B cell (primary cell): ENCODE results near the gene TEDC1. TPM values are rescaled to one million over a fixed set of nuclear protein-coding genes. Genes with fewer than 3 reads are reported as not detected.
"Not testable (repeated sequence)": the region's sequence is repeated elsewhere in the genome, so short reads cannot be mapped to it uniquely, and the experiment has no call there.

Experiments
- ATAC-seq: fragments of 200-7000 bp; cut with Tn5 transposase; one replicate; pipeline ENCODE4 v1.10.0; 2021; ENCODE audit warnings: low read depth, mild to moderate bottlenecking, moderate number of reproducible peaks, moderate library complexity
- CTCF ChIA-PET: fragments of 350-600 bp; sonication (Branson Sonifier 250); formaldehyde crosslinking; loops from one replicate; lab custom pipeline; 2021; ENCODE audit warnings: antibody characterized with exemption, inconsistent platforms; lab: Charles Lee
- POLR2A ChIA-PET: fragments of 350-600 bp; sonication (Branson Sonifier 250); formaldehyde crosslinking; loops from one replicate; lab custom pipeline; 2021; ENCODE audit warnings: antibody characterized with exemption; lab: Charles Lee
- DNase-seq: peaks from one replicate; pipeline ENCODE4 v3.0.0; 2013
- H2AFZ ChIP-seq: 2 replicates; pipeline ENCODE4 v1.6.1; 2012; ENCODE audit warnings: mild to moderate bottlenecking, low read depth, low read length; ENCODE audit not compliant: insufficient read depth, poor library complexity, severe bottlenecking
- H3K27ac ChIP-seq, 2 donors: 1 replicate in 1 of 2; 2 replicates in 1 of 2; pipeline ENCODE4 v1.5.1; 2012 to 2013; ENCODE audit warnings: low read length in 2 of 2, mild to moderate bottlenecking in 2 of 2, moderate library complexity in 1 of 2
- H3K27me3 ChIP-seq, 4 experiments: fragments of 200-600 bp in 1 of 4; sonication (generic) in 1 of 4; replicated peaks in 1 of 4; 1 replicate in 2 of 4; 2 replicates in 2 of 4; pipeline versions ENCODE4 v1.6.1 to v1.7.0; 2013 to 2016; ENCODE audit warnings: low read length in 3 of 4, mild to moderate bottlenecking in 2 of 4, mixed read lengths in 1 of 4, moderate library complexity in 1 of 4; ENCODE audit not compliant: insufficient read depth in 4 of 4, control insufficient read depth in 3 of 4; ENCODE audit errors: control extremely low read depth in 1 of 4
- H3K36me3 ChIP-seq, 2 experiments: replicated peaks in 1 of 2; 1 replicate in 1 of 2; 2 replicates in 1 of 2; pipeline versions ENCODE4 v1.6.1 to v1.7.1; 2013; ENCODE audit warnings: low read length in 1 of 2; ENCODE audit not compliant: insufficient read depth in 2 of 2, control insufficient read depth in 1 of 2; ENCODE audit errors: control extremely low read depth in 1 of 2, extremely low read depth in 1 of 2
- H3K4me1 ChIP-seq, 2 donors: fragments of 200-600 bp in 1 of 2; sonication (generic) in 1 of 2; 1 replicate in 1 of 2; 2 replicates in 1 of 2; pipeline versions ENCODE4 v1.5.1 to v1.6.1; 2013 to 2017; ENCODE audit warnings: low read length in 2 of 2; ENCODE audit not compliant: control insufficient read depth in 2 of 2, insufficient read depth in 2 of 2
- H3K4me2 ChIP-seq: replicated peaks from 2 replicates; pipeline ENCODE3; 2012; ENCODE audit warnings: mild to moderate bottlenecking, low read depth, low read length; ENCODE audit not compliant: poor library complexity, severe bottlenecking
- H3K4me3 ChIP-seq, 5 experiments: fragments of 200-600 bp in 1 of 5; sonication (generic) in 1 of 5; 1 replicate in 3 of 5; 2 replicates in 2 of 5; pipeline versions ENCODE4 v1.5.1 to v1.7.0; 2011 to 2016; ENCODE audit warnings: low read length in 4 of 5, mild to moderate bottlenecking in 4 of 5, low read depth in 2 of 5, control low read depth in 1 of 5, moderate library complexity in 1 of 5; ENCODE audit not compliant: insufficient read depth in 1 of 5; ENCODE audit errors: control extremely low read depth in 1 of 5, extremely low read depth in 1 of 5
- H3K79me2 ChIP-seq: fragments of 200-600 bp; sonication (generic); one replicate; pipeline ENCODE4 v1.6.0; 2016; ENCODE audit warnings: low read length; ENCODE audit not compliant: control insufficient read depth, insufficient read depth
- H3K9ac ChIP-seq: fragments of 200-600 bp; sonication (generic); 2 replicates; pipeline ENCODE4 v1.6.1; 2017; ENCODE audit warnings: mild to moderate bottlenecking, low read length, moderate library complexity
- H3K9me3 ChIP-seq, 3 donors: one replicate each; pipeline versions ENCODE4 v1.6.1 to v1.7.1; 2013; ENCODE audit warnings: low read length in 2 of 3; ENCODE audit not compliant: control insufficient read depth in 2 of 3, insufficient read depth in 1 of 3; ENCODE audit errors: control extremely low read depth in 1 of 3
- H4K20me1 ChIP-seq: 2 replicates; pipeline ENCODE4 v1.6.0; 2012; ENCODE audit warnings: mild to moderate bottlenecking, low read length; ENCODE audit not compliant: insufficient read depth, control insufficient read depth, poor library complexity, severe bottlenecking
- H3K27ac Mint-ChIP-seq: one replicate; pipeline ENCODE4 v1.8.0; 2021; ENCODE audit warnings: mixed read lengths
- H3K27me3 Mint-ChIP-seq: one replicate; pipeline ENCODE4 v1.8.0; 2021; ENCODE audit warnings: mixed read lengths
- H3K4me1 Mint-ChIP-seq: one replicate; pipeline ENCODE4 v1.8.0; 2021; ENCODE audit warnings: mixed read lengths
- H3K4me3 Mint-ChIP-seq: one replicate; pipeline ENCODE4 v1.8.0; 2021; ENCODE audit warnings: mixed read lengths
- H3K9me3 Mint-ChIP-seq: one replicate; pipeline ENCODE4 v1.8.0; 2022; ENCODE audit warnings: mixed read lengths; ENCODE audit not compliant: insufficient read depth
- CTCF ChIP-seq: fragments of 200-600 bp; IDR thresholded peaks from one replicate; pipeline ENCODE4 v1.8.0; 2022; ENCODE audit warnings: antibody characterized with exemption, mild to moderate bottlenecking
- EZH2 ChIP-seq: IDR thresholded peaks from 2 replicates; pipeline ENCODE4 v1.6.1; 2012; ENCODE audit warnings: borderline replicate concordance, low read depth, mild to moderate bottlenecking, moderate library complexity, low read length; ENCODE audit not compliant: insufficient read depth, poor library complexity, severe bottlenecking
- WGBS: methylation state at CpG from one replicate; pipeline ENCODE4 v1.1.5; 2013; ENCODE audit warnings: missing lambda C conversion rate; ENCODE audit not compliant: insufficient coverage; 5-methylcytosine and 5-hydroxymethylcytosine counted together
- intact Hi-C: fragments of 100-400 bp; cut with micrococcal nuclease; formaldehyde crosslinking; loops from one replicate; pipeline ENCODE4 v1.10.0; 2022
- polyA plus RNA-seq: library from polyadenylated mRNA; depleted of rRNA; stranded (reverse); fragments of >200 nt; gene quantifications from 2 replicates; pipeline ENCODE4 v1.2.3, GENCODE V29; 2012
- total RNA-seq, 2 donors: library from RNA; stranded (reverse); fragments of 120-200 nt in 1 of 2; gene quantifications; 1 replicate in 1 of 2; 2 replicates in 1 of 2; pipeline versions ENCODE4 v1.2.3 to v1.2.4, GENCODE V29; 2013 to 2022

The TEDC1 gene
- total and polyA plus RNA-seq, 2 donors (not counting 1 experiment from before 2014, with no cell fraction given) = 19.7 to 22.2 TPM

GRCh38 chr14:105541218-105541875, 50.3 kb downstream of the TEDC1 start:
- H3K4me1 ChIP-seq = peaks cover 4 to 7% of the 10 kb centered on the region in 2 donors
- Mint-ChIP-seq H3K9me3 (peaks cover 2% of the 10 kb centered on the region), H3K27ac (no peak overlapping the region), H3K4me3 (no peak overlapping the region), H3K4me1 (peaks cover 2% of the 10 kb centered on the region), H3K27me3 (no peaks in the 10 kb centered on the region)
- no peak overlapping the region for H3K9ac ChIP-seq
- peaks cover 0 to 5% (median 0%) of the 10 kb centered on the region in 4 experiments for H3K27me3 ChIP-seq
- H3K9me3 ChIP-seq = peaks cover 0 to 7% (median 4%) of the 10 kb centered on the region in 3 donors
- H3K79me2 ChIP-seq = peaks cover 3% of the 10 kb centered on the region
- H2AFZ ChIP-seq = no peak overlapping the region
- intact Hi-C loops = no loop called here
- TF ChIP-seq CTCF (no peak), EZH2 (no peak)
- POLR2A ChIA-PET = no interaction called here
- H4K20me1 ChIP-seq = no peaks in the 10 kb centered on the region
- no peak overlapping the region for H3K4me3 ChIP-seq
- no peaks in the 10 kb centered on the region for H3K36me3 ChIP-seq
- H3K4me2 ChIP-seq = no peak overlapping the region
- CTCF ChIA-PET = no interaction called here
- DNase-seq = no peak
- H3K27ac ChIP-seq = no peak overlapping the region
- 87% methylated on average over 17 of the region's 19 CpGs for WGBS
- ATAC-seq = no peak

- H3K27ac ChIP-seq, H3K27ac Mint-ChIP-seq, POLR2A ChIA-PET, H3K27me3 ChIP-seq, H4K20me1 ChIP-seq, H3K4me2 ChIP-seq, ATAC-seq, H3K36me3 ChIP-seq, H2AFZ ChIP-seq, H3K4me1 Mint-ChIP-seq, DNase-seq, H3K4me3 Mint-ChIP-seq, intact Hi-C loops, H3K4me1 ChIP-seq, H3K9me3 Mint-ChIP-seq, H3K4me3 ChIP-seq, H3K9ac ChIP-seq, H3K27me3 Mint-ChIP-seq, H3K79me2 ChIP-seq: not testable (repeated sequence)
- CTCF ChIA-PET = interaction anchor here (1.0 to 1.4 kb wide), 2 partner anchors 13 to 876 kb away, joined by 4 to 5 read pairs; no protein-coding TSS in a partner anchor
- H3K9me3 ChIP-seq = peaks cover 0 to 16% (median 4%) of the 10 kb centered on the region in 3 donors
- no CpG with 5 or more reads among the region's 1 CpG for WGBS
Measured at GRCh38 chr14:105545676-105546075, 54.6 kb downstream of the TEDC1 start.

GRCh38 chr14:105546410-105546809, 55.4 kb downstream of the TEDC1 start:
- intact Hi-C loops, H3K4me1 ChIP-seq, H3K4me3 Mint-ChIP-seq, H3K27ac Mint-ChIP-seq, H3K36me3 ChIP-seq, H3K4me1 Mint-ChIP-seq, POLR2A ChIA-PET, H3K9ac ChIP-seq, H3K27me3 ChIP-seq, H3K27me3 Mint-ChIP-seq, H3K9me3 Mint-ChIP-seq, H3K4me3 ChIP-seq, H3K79me2 ChIP-seq, H3K4me2 ChIP-seq, H4K20me1 ChIP-seq, DNase-seq, H2AFZ ChIP-seq, ATAC-seq, H3K27ac ChIP-seq, CTCF ChIA-PET: not testable (repeated sequence)
- no CpG with 5 or more reads among the region's 20 CpGs for WGBS
- peaks cover 0 to 16% (median 4%) of the 10 kb centered on the region in 3 donors for H3K9me3 ChIP-seq
